Erythroblast (primary cell): ENCODE results near the gene P2RY14.

Experiments used
- DNase-seq, 2 experiments: peaks; one replicate each; lab custom pipeline; 2025; lab: John Stamatoyannopoulos, UW
- GATA1 ChIP-seq: IDR thresholded peaks from 2 replicates; pipeline ENCODE4 v1.6.1; 2011; ENCODE audit warnings: low read depth, mild to moderate bottlenecking, control low read depth, low read length, moderate library complexity
- POLR2A ChIP-seq: IDR thresholded peaks from 2 replicates; pipeline ENCODE4 v1.6.1; 2011; ENCODE audit warnings: mild to moderate bottlenecking, low read length

The P2RY14 gene

DNA sequence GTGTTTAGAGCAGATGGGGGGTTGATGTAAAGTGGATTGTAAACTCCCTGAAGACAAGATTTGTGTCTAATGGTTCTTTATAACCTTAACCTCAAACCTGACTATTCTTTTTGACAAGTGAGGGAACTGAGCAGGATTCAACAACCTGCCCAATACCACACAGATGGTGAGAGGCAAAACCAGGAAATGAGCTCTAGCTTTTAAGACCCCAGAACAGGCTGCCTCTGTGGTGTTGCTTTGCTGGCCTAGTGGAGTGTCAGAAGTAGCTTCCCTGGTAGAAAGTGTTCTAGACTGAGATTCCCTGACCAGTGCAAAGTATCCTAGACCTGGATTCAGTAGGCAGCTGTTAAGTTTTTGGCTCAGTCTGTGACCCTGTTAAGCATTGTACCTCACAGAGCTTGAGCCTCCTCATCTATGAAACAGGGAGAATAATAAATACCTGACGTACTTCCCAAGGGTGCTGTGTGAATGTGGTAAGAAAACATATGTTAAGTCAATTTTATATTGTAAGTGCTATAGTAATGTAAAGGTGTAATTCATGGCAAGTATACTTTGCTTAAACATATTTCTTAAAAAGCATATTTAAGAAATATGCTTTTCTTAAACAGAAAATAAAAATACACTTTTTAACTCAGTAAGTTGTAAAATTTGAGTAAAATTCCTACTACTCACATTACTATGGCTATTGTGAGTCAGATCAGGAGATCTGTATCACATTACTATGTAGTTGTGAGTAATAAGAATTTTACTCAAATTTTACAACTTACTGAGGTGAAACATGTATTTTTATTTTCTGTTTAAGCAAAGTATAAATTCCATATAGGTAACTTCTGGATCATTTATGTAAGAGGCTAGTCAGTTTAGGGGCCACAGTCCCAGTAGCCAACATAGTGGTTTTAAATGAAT lies 29.5 kb upstream of the P2RY14 start:
- DNase-seq: no peak
- TF ChIP-seq GATA1 (no peak), POLR2A (no peak)

GRCh38 chr3:151307131-151307530 lies 28.8 kb upstream of the P2RY14 start:
- DNase-seq: no peak
- TF ChIP-seq POLR2A: no peak
- TF ChIP-seq GATA1: no peak

GRCh38 chr3:151306168-151306810 lies 27.9 kb upstream of the P2RY14 start:
- DNase-seq: no peak
- no peak for TF ChIP-seq GATA1
- no peak for TF ChIP-seq POLR2A

DNA sequence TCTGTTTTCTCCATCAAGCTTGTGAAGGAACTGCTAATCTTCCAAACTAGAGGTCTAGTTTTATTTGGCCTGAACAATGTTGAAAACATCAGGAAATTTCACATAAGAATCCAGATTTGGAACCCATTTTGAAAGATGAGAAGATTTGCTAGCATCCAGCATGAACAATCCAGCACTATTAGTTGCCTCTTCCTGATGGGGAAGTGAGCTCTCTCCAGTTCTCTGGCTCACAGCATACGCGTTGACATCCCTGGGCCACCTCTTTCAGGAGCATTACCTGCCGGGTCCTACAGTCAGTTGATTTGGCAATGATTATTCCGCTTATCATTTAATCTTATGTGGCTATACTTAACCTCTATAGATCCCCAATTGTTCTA lies 27.4 kb upstream of the P2RY14 start:
- DNase-seq: no peak
- TF ChIP-seq POLR2A (no peak), GATA1 (no peak)

DNA sequence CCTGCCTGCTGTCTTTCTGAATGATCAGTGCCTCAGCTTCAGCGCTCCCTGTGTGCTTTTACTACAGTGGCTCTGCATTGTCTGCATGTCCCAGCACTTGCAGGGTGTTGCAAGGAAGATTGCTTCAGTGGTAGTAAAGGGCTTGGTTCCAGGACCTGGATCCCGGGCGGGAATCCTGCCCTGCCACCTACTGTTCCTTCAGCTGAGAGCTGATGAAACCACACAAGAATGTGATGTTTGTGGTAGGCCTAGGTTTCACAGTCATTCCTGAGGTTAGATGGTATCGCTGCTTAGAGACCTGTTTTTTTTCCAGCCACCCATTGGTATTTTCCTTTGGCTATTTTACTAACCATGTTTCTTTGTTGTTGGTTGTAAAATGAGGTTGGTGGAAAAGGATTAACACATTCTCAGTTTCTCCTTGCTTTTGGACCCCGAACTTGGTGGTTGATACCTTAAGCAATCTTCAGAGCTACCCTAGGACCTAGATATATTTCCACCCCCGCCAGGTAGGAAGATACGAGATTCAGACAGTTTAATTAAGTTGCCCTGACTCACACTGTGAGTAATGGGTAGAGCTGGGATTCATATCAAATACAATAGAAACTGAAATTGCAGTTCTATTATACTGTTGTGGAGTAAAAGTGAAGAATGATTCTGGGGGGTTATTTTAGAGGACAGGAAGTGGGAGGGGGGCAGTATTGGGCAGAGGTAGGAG lies 26.9 kb upstream of the P2RY14 start:
- TF ChIP-seq POLR2A (no peak), GATA1 (no peak)
- no peak for DNase-seq

DNA sequence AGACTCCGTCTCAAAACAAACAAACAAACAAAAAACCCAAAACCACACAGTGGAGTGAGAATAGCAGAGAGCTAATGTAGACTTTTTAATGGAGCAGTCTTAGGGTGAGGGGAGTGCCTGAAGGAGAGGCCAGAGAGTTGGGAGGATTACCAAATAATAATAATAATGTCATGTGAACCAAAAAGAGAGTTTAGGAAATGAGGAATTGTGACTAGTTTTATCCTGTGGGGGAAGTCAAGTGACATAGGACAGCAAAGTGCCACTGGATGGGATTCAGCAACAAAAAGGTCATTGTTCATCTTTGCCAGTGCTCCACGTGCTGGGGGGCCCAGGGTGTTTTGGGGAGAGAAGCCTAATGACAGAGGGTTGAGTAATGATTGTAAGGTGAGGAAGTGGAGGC lies 25.4 kb upstream of the P2RY14 start:
- DNase-seq: no peak
- no peak for TF ChIP-seq POLR2A
- TF ChIP-seq GATA1: no peak

DNA sequence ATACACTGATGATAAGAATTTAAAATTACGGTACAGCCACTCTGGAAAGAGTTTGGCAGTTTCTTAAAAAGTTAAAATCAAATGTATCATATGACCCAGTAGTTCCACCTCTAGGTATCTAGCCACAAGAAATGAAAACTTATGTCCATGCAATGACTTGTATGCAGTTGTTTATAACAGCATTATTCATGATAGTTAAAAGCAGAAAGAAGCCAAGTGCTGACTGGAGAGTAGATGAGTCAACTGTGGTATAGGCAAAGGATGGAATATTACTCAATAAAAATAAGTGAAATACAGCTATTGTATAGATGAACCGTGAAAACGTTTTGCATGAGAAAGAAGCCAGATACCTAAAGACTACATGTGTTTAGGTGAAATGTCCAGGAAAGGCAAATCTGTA lies 23.4 kb upstream of the P2RY14 start:
- no peak for DNase-seq
- TF ChIP-seq POLR2A: no peak
- no peak for TF ChIP-seq GATA1

DNA sequence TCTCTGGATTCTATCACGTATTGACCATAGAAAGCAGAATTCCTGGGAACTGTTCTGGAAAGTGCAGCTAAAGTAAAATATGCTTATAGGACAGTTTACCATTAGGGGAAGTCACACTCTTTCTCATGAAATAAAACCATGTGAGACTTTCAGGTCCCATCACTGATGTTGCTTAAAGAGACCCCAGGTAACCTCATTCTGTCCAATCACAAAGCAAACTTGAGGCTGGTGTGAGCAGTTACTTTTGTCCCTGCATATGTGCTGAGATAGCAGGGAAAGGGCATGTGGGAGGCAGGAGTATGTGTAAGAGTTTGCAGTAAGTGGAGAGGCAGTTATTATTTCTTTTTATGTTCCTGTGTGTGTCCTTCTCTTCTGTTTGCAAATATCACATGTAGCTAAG lies 22.2 kb upstream of the P2RY14 start:
- no peak for DNase-seq
- TF ChIP-seq GATA1: no peak
- no peak for TF ChIP-seq POLR2A

- TF ChIP-seq GATA1 (no peak), POLR2A (no peak)
Observed at GRCh38 chr3:151299006-151299405, 20.7 kb upstream of the P2RY14 start.

DNA sequence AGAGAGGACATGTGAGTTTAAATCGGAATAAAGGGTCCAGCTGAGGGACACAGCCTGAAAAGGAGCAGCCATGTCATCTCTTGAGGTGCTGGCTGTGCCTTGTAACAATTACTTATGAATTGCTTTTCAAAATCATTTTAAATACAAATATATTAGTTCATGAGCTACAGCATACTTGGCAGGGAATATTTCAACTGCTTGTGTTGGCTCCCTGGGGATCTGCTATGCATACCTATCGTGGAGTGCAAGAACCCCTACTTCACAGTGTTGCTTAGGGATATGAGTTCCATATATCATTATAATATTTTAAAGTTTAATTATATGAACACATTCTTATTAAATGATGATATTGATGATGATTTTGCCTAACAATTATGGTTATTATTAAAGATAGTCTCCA lies 19.1 kb upstream of the P2RY14 start:
- TF ChIP-seq POLR2A (no peak), GATA1 (no peak)
- DNase-seq: no peak

More at GRCh38 chr3:151299006-151299405, 20.7 kb upstream of the P2RY14 start:
- no peak for DNase-seq

DNA sequence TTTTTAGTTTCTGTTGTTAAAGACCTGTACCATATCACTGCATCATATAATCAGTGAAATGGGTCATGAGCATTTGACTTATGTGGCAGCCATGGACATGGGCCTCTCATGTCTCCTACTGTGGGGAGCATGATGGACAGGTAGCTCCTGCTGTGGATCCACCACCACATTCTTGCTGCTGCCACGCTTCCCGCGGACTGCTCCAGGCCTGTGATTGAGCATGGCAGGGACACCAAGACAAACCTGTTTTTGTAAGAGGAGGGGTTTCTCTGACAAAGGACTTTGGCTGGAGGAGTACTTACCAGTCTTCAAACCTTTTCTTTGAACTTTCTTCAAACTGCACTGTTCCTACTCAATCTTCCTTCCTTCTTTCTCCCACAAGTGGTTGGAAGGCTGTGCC lies 17.9 kb upstream of the P2RY14 start:
- TF ChIP-seq POLR2A (no peak), GATA1 (no peak)
- no peak for DNase-seq

DNA sequence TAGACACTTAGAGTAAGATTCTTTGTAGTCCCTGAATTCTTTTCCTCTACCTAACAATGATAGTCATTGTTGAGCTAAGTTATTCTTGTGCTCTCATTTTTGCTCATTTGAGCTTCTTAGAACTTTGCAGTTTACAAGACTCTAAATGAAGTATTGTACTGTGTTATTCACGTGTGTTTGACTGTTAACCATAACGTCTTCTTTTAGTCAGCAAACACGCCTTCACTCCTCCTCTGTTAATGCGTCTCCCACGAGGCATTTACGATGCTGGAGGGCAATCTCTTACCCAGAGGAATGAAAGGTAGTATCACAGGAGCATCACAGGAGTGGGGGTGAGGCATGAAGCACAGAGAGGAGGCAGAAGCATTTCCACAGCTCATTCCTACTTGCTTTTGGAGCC lies 14.8 kb upstream of the P2RY14 start:
- DNase-seq: no peak
- TF ChIP-seq POLR2A (no peak), GATA1 (no peak)

- DNase-seq: no peak
- TF ChIP-seq POLR2A: no peak
- TF ChIP-seq GATA1: no peak
Observed at GRCh38 chr3:151290673-151291072, 12.3 kb upstream of the P2RY14 start.

- TF ChIP-seq GATA1 (no peak), POLR2A (no peak)
- no peak for DNase-seq
Observed at GRCh38 chr3:151289445-151289844, 11.1 kb upstream of the P2RY14 start.
